Neural cell (in vitro differentiated cells): ENCODE results near the gene RYR2.
"Not testable (repeated sequence)": the region's sequence is repeated elsewhere in the genome, so short reads cannot be mapped to it uniquely, and the experiment has no call there.

Source experiments
- TAF1 ChIP-seq: IDR thresholded peaks from 2 replicates; pipeline ENCODE4 v1.6.1; 2012; ENCODE audit warnings: low read depth
- TF ChIP-seq, protein P1 (sequence below): fragments of 450-650 bp; IDR thresholded peaks from 2 replicates; pipeline ENCODE4 v1.5.1; 2014; ENCODE audit warnings: antibody characterized with exemption, mild to moderate bottlenecking, moderate library complexity; ENCODE audit not compliant: poor library complexity, severe bottlenecking

DNA sequence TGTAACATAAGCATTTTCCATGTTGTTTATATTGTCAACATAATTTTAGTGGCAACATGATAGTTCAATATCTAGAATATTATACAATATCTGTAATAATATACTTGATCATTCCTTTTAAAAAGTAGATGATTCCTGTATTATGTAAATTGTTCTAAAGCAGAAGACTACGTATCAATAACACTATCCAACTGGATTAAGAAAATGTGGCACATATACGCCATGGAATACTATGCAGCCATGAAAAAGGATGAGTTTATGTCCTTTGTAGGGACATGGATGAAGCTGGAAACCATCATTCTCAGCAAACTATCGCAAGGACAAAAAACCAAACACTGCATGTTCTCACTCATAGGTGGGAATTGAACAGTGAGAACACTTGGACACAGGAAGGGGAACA is 329.5 kb downstream of the RYR2 start:
- TF ChIP-seq, protein P1, sequence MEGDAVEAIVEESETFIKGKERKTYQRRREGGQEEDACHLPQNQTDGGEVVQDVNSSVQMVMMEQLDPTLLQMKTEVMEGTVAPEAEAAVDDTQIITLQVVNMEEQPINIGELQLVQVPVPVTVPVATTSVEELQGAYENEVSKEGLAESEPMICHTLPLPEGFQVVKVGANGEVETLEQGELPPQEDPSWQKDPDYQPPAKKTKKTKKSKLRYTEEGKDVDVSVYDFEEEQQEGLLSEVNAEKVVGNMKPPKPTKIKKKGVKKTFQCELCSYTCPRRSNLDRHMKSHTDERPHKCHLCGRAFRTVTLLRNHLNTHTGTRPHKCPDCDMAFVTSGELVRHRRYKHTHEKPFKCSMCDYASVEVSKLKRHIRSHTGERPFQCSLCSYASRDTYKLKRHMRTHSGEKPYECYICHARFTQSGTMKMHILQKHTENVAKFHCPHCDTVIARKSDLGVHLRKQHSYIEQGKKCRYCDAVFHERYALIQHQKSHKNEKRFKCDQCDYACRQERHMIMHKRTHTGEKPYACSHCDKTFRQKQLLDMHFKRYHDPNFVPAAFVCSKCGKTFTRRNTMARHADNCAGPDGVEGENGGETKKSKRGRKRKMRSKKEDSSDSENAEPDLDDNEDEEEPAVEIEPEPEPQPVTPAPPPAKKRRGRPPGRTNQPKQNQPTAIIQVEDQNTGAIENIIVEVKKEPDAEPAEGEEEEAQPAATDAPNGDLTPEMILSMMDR = not testable (repeated sequence)
- TF ChIP-seq TAF1 = not testable (repeated sequence)
